Keratinocyte (primary cell): Measurements from ENCODE around the gene TMED10. TPM values are rescaled to one million over a fixed set of nuclear protein-coding genes. Genes with fewer than 3 reads are reported as not detected.

Source experiments
- DNase-seq: peaks from one replicate; pipeline ENCODE4 v3.0.0-alpha.2; 2011; ENCODE audit warnings: low read depth, missing footprints, low spot score
- FAIRE-seq: peaks from 2 replicates; lab custom pipeline; 2011; peaks lifted over from hg19 to GRCh38; lab: Jason Lieb, UNC
- H2AFZ ChIP-seq: 2 replicates; pipeline ENCODE4 v1.6.0; 2012; ENCODE audit warnings: low read length, control low read depth, inconsistent platforms; ENCODE audit not compliant: control insufficient read depth
- H3K27ac ChIP-seq: 2 replicates; pipeline ENCODE4 v1.5.1; 2011; ENCODE audit warnings: low read length; ENCODE audit not compliant: control insufficient read depth, insufficient read depth
- H3K27me3 ChIP-seq: 3 replicates; pipeline ENCODE4 v1.6.0; 2011; ENCODE audit warnings: low read length; ENCODE audit not compliant: control insufficient read depth, insufficient read depth; ENCODE audit errors: extremely low read depth
- H3K36me3 ChIP-seq, 2 experiments: 2 replicates in 1 of 2; 3 replicates in 1 of 2; pipeline ENCODE4 v1.5.1; 2011; ENCODE audit warnings: low read length in 2 of 2, mild to moderate bottlenecking in 1 of 2; ENCODE audit not compliant: control insufficient read depth in 2 of 2, insufficient read depth in 2 of 2; ENCODE audit errors: extremely low read depth in 1 of 2
- H3K4me1 ChIP-seq: 3 replicates; pipeline ENCODE4 v1.5.1; 2011; ENCODE audit warnings: low read length; ENCODE audit not compliant: control insufficient read depth, insufficient read depth; ENCODE audit errors: extremely low read depth
- H3K4me2 ChIP-seq: 3 replicates; pipeline ENCODE4 v1.6.0; 2011; ENCODE audit warnings: low read depth, low read length; ENCODE audit not compliant: control insufficient read depth, insufficient read depth; ENCODE audit errors: extremely low read depth
- H3K4me3 ChIP-seq, 3 experiments: fragments of 200-600 bp in 1 of 3; sonication (generic) in 1 of 3; 2 replicates in 2 of 3; 3 replicates in 1 of 3; pipeline ENCODE4 v1.5.1; 2011 to 2016; ENCODE audit warnings: low read length in 3 of 3, mild to moderate bottlenecking in 3 of 3, control low read depth in 2 of 3, inconsistent platforms in 1 of 3, low read depth in 1 of 3, mixed read lengths in 1 of 3, mixed run types in 1 of 3, moderate library complexity in 1 of 3; ENCODE audit not compliant: control insufficient read depth in 2 of 3, insufficient read depth in 2 of 3; ENCODE audit errors: extremely low read depth in 1 of 3
- H3K79me2 ChIP-seq: 2 replicates; pipeline ENCODE4 v1.6.0; 2012; ENCODE audit warnings: low read length; ENCODE audit not compliant: control insufficient read depth, insufficient read depth
- H3K9ac ChIP-seq: 3 replicates; pipeline ENCODE4 v1.6.0; 2011; ENCODE audit warnings: low read length; ENCODE audit not compliant: control insufficient read depth, insufficient read depth; ENCODE audit errors: extremely low read depth
- H3K9me1 ChIP-seq: 3 replicates; pipeline ENCODE4 v1.6.0; 2011; ENCODE audit warnings: low read length; ENCODE audit not compliant: control insufficient read depth, insufficient read depth; ENCODE audit errors: extremely low read depth
- H3K9me3 ChIP-seq: 2 replicates; pipeline ENCODE4 v1.5.1; 2012; ENCODE audit warnings: low read depth, low read length; ENCODE audit not compliant: control insufficient read depth
- H4K20me1 ChIP-seq: 3 replicates; pipeline ENCODE4 v1.6.0; 2011; ENCODE audit warnings: low read length; ENCODE audit not compliant: control insufficient read depth, insufficient read depth; ENCODE audit errors: extremely low read depth
- CTCF ChIP-seq, 3 experiments: IDR thresholded peaks in 1 of 3; conservative IDR thresholded peaks in 1 of 3; optimal IDR thresholded peaks in 1 of 3; 2 replicates in 2 of 3; 3 replicates in 1 of 3; pipeline versions ENCODE3 to v1.5.1; 2011; ENCODE audit warnings: low read length in 3 of 3, mild to moderate bottlenecking in 3 of 3, moderate library complexity in 2 of 3, control low read depth in 1 of 3, inconsistent platforms in 1 of 3; ENCODE audit not compliant: insufficient read depth in 2 of 3; ENCODE audit errors: extremely low read depth in 1 of 3
- EZH2 ChIP-seq: IDR thresholded peaks from one replicate; pipeline ENCODE4 v1.6.1; 2012; ENCODE audit warnings: inconsistent platforms, mild to moderate bottlenecking, low read length, moderate library complexity
- dilution Hi-C: fragments of 300-500 bp; cut with MboI; formaldehyde crosslinking; loops from one replicate; pipeline ENCODE4 v1.7.0; 2020; ENCODE audit warnings: low sequenced_read_pairs; ENCODE audit not compliant: extremely low pct_ligation_motif_present
- polyA plus RNA-seq, 5 experiments: library from polyadenylated mRNA; depleted of rRNA in 3 of 5; stranded (reverse) in 3 of 5; stranded (forward) in 1 of 5; unstranded in 1 of 5; fragments of >200 nt; gene quantifications; 1 replicate in 1 of 5; 2 replicates in 3 of 5; 3 replicates in 1 of 5; pipeline versions ENCODE4 v1.2.1 to v1.2.3, GENCODE V29; 2011 to 2012; ENCODE audit warnings: missing spikeins in 2 of 5, low read depth in 1 of 5, low replicate concordance in 1 of 5

Gene TMED10
- polyA plus RNA-seq, 1 donor (not counting 4 experiments of a cell fraction or from before 2014, with no cell fraction given) = 428 TPM

DNA sequence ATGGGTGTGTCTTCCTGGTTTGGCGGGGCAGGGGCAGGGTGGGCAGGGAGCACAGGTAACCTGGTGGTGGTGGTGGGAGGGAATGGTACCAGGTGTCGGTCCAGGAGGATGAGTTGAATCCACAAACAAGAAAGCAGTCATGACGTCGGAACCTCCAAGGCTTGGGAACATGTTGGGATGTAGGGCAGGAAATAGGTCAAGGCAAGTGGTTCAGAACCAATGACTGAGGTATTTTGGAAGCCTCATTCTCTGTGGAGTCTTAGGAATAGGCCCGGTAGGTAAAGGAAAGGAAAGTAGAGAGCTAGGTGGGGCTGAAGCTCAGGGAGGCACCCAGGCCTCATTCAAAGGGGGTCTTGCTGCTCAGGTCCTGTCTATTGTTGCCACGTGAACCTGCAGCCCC is 39.1 kb upstream of the TMED10 start:
- Histone ChIP-seq H3K79me2 (no peaks in the 10 kb centered on the region), H3K4me1 (no peaks in the 10 kb centered on the region), H2AFZ (no peak overlapping the region), H3K9me3 (no peaks in the 10 kb centered on the region), H3K4me2 (no peak overlapping the region), H3K9ac (no peak overlapping the region), H3K9me1 (no peaks in the 10 kb centered on the region), H3K27me3 (no peaks in the 10 kb centered on the region), H4K20me1 (no peaks in the 10 kb centered on the region), H3K36me3 (no peaks in the 10 kb centered on the region), H3K4me3 (no peak overlapping the region), H3K27ac (no peak overlapping the region)
- FAIRE-seq (no peak), DNase-seq (no peak)
- dilution Hi-C loops = no loop called here
- TF ChIP-seq CTCF (optimal IDR thresholded peaks at IDR 0.05 in 1 of 3, IDR thresholded peaks at IDR 0.05 in 1 of 3, conservative IDR thresholded peaks at IDR 0.05 in 1 of 3; ENCODE audit: extremely low read depth in 1 of 3, insufficient read depth in 2 of 3, low read length in 3 of 3) = no peak
- no peak for TF ChIP-seq EZH2

- Histone ChIP-seq H3K36me3 (no peaks in the 10 kb centered on the region), H3K79me2 (no peaks in the 10 kb centered on the region), H3K4me1 (no peaks in the 10 kb centered on the region), H3K27ac (no peak overlapping the region), H3K9me3 (no peaks in the 10 kb centered on the region), H4K20me1 (no peaks in the 10 kb centered on the region), H3K27me3 (no peaks in the 10 kb centered on the region), H3K4me3 (no peak overlapping the region), H3K9ac (no peak overlapping the region), H3K9me1 (no peaks in the 10 kb centered on the region), H2AFZ (no peak overlapping the region), H3K4me2 (no peak overlapping the region)
- dilution Hi-C loops = no loop called here
- no peak for TF ChIP-seq EZH2
- DNase-seq (no peak), FAIRE-seq (no peak)
Measured at GRCh38 chr14:75214558-75214957, 38.1 kb upstream of the TMED10 start.

DNA sequence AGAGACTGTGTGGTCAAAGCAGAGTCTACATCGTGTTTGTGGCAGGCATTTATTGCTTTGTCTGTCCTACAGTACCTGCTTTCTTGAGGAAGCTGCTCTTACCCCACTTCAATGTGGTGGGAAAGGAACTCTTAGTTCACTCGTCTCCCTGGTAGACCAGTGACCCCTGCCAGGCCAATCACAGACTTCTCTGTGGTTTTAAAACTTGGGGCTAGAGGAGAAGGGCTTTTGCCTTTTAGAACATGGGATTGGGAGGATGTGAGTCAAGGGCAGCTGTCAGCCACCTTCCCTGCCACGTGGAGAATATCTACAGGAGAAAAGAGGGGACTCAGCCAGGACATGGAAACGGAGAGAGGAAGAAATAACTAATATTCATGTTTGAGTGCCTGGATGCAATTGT is 36.8 kb upstream of the TMED10 start:
- dilution Hi-C loops = no loop called here
- Histone ChIP-seq H3K36me3 (no peaks in the 10 kb centered on the region), H4K20me1 (no peaks in the 10 kb centered on the region), H3K4me3 (no peak overlapping the region), H3K4me2 (no peak overlapping the region), H3K79me2 (no peaks in the 10 kb centered on the region), H3K27me3 (no peaks in the 10 kb centered on the region), H3K9ac (no peak overlapping the region), H3K4me1 (no peaks in the 10 kb centered on the region), H3K27ac (no peak overlapping the region), H2AFZ (no peak overlapping the region), H3K9me1 (no peaks in the 10 kb centered on the region), H3K9me3 (no peaks in the 10 kb centered on the region)
- DNase-seq (no peak), FAIRE-seq (no peak)
- TF ChIP-seq CTCF (optimal IDR thresholded peaks at IDR 0.05 in 1 of 3, IDR thresholded peaks at IDR 0.05 in 1 of 3, conservative IDR thresholded peaks at IDR 0.05 in 1 of 3; ENCODE audit: extremely low read depth in 1 of 3, insufficient read depth in 2 of 3, low read length in 3 of 3) = no peak
- no peak for TF ChIP-seq EZH2
